Neutrophil (primary cell): ENCODE measurements around the gene GATA5.

Source experiments
- H3K27ac ChIP-seq: fragments of 200-600 bp; sonication (generic); 2 replicates; pipeline ENCODE4 v1.5.1; 2016; ENCODE audit warnings: mild to moderate bottlenecking, moderate library complexity
- H3K27me3 ChIP-seq: fragments of 200-600 bp; sonication (generic); 2 replicates; pipeline ENCODE4 v1.6.0; 2016; ENCODE audit warnings: mild to moderate bottlenecking
- H3K36me3 ChIP-seq: fragments of 200-600 bp; sonication (generic); 2 replicates; pipeline ENCODE4 v1.5.1; 2017
- H3K4me1 ChIP-seq, 2 experiments: fragments of 200-600 bp in 1 of 2; sonication (generic) in 1 of 2; 1 replicate in 1 of 2; 2 replicates in 1 of 2; pipeline versions ENCODE4 v1.5.1 to v1.6.1; 2013 to 2016; ENCODE audit warnings: low read depth in 1 of 2, low read length in 1 of 2, mild to moderate bottlenecking in 1 of 2, moderate library complexity in 1 of 2; ENCODE audit not compliant: control insufficient read depth in 1 of 2, insufficient read depth in 1 of 2
- H3K4me3 ChIP-seq, 2 experiments: fragments of 200-600 bp in 1 of 2; sonication (generic) in 1 of 2; 1 replicate in 1 of 2; 2 replicates in 1 of 2; pipeline ENCODE4 v1.5.1; 2013 to 2016; ENCODE audit warnings: low read depth in 1 of 2, low read length in 1 of 2, mild to moderate bottlenecking in 1 of 2, moderate library complexity in 1 of 2
- H3K9me3 ChIP-seq: fragments of 200-600 bp; sonication (generic); 2 replicates; pipeline ENCODE4 v1.5.1; 2016
- CTCF ChIP-seq: fragments of 200-600 bp; sonication (generic); IDR thresholded peaks from 2 replicates; pipeline ENCODE4 v1.5.1; 2016; ENCODE audit warnings: antibody characterized with exemption

GATA5 gene

DNA sequence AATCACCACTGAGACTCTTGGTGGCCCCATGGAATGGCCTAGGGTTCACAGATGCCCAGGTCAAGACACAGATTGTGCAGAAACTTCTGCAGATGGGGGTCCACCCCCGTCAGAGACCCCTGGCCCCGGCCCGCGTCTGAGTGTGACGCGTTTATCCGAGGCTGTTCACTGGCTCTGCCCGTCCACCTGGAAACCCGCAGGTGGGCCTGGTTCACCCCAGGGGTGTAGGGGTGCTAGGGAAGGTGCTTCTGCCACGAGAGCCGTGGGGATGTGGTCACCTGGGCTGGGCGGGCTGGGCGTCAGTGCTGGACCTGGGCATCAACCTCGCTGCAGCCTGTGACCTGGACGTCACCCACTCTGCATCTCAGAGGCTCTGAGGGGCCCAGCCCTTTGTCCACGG lies 39.5 kb upstream of the GATA5 start:
- Histone ChIP-seq H3K27me3 (peaks cover 40% of the 10 kb centered on the region), H3K27ac (no peak overlapping the region)
- no peak for TF ChIP-seq CTCF

DNA sequence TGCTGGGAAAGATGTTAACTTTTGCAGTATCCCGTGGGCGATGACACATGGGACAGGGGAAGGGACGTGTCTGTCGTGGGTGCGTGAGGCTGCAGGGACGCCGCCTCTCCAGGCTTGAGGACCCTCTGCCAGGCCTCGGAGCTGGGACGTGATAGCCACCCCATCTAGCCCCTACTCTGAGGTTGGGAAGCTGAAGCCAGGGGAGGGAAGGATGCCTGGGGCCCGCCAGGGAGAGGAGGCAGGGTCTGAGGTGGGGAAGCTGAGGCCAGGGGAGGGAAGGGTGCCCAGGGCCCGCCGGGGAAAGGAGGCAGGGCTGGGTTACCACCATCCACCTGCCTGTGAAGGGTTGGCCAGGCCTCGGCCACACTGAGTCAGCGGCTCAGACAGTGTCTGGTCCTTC lies 38.2 kb upstream of the GATA5 start:
- Histone ChIP-seq H3K4me1 (no peaks in the 10 kb centered on the region), H3K4me3 (no peak overlapping the region), H3K27me3 (peaks cover 40% of the 10 kb centered on the region), H3K9me3 (no peaks in the 10 kb centered on the region), H3K27ac (no peak overlapping the region), H3K36me3 (no peaks in the 10 kb centered on the region)
- no peak for TF ChIP-seq CTCF

More for the DNA sequence above, 39.5 kb upstream of the GATA5 start:
- H3K4me1 ChIP-seq, result no peaks in the 10 kb centered on the region
- H3K9me3 ChIP-seq, result no peaks in the 10 kb centered on the region
- no peaks in the 10 kb centered on the region for H3K36me3 ChIP-seq
- H3K4me3 ChIP-seq, result no peak overlapping the region

DNA sequence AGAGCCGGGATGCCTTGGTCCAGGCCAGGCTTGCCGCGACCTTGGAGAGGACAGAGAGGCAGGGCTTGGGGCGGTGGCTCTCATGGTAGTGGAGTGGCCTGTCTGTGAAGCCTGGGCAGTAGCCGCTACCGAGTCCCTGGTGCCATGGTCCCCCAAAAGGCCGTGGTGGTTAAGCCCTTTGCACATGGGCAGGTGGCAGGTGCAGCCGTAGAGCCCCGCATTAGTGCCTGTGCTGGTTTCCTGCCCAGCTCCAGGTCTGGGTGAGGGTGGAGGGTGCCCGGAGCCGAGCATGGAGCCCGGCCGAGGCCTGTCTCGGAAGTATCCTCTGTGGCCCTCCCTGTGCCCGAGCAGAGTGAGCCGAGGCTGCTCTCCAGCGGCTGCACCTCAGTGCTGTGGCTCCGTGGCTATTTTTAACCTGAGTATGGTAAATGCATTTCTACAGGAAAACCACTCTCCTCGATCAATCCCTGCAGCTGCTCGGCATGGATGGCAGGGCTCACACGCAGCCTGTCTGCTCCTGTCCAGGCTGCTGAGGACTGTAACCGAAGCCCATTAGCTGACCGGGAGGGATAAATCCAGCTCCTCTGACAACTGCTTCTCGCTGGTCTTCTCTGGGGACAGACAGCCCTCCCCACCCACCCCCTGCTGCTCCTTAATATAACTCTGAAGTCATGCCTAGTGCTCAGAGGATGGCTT lies 36.3 kb upstream of the GATA5 start:
- TF ChIP-seq CTCF, result no peak

DNA sequence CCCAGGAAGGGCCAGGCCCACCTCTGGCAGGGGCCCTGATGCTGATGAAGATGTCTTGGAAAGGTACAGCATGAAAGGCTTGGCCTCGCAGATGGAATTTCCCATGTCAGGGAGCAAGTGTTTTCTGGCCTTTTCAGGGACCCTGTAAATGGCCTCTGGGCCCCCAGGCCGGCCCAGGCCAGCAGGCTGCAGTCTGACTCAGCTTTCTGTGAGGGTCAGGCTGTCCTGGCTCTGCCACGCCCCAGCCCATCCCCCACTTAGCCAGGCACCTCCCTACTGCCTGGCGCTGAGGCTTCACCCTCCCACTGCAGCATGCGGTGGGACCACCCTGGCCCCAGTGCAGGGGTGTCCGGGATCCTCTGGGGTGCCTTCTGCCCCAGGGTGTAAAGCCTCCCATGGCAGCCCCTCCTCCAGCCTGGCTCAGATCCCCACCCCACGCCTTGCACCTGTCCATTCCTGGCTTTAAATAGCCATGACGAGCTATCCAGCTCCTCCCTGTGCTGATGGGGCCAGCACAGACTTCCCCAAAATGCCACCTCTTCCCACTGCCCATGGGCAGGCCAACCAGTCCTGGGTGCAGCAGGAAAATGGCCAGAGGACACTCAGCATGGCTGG lies 35.6 kb upstream of the GATA5 start:
- no peak for TF ChIP-seq CTCF
- Histone ChIP-seq H3K4me1 (no peaks in the 10 kb centered on the region), H3K27me3 (peaks cover 40% of the 10 kb centered on the region), H3K9me3 (no peaks in the 10 kb centered on the region), H3K36me3 (no peaks in the 10 kb centered on the region), H3K27ac (no peak overlapping the region), H3K4me3 (no peak overlapping the region)

More for the DNA sequence above, 36.3 kb upstream of the GATA5 start:
- H3K4me3 ChIP-seq, result no peak overlapping the region
- H3K36me3 ChIP-seq, result no peaks in the 10 kb centered on the region
- peaks cover 40% of the 10 kb centered on the region for H3K27me3 ChIP-seq
- no peak overlapping the region for H3K27ac ChIP-seq
- no peaks in the 10 kb centered on the region for H3K4me1 ChIP-seq
- H3K9me3 ChIP-seq, result no peaks in the 10 kb centered on the region

DNA sequence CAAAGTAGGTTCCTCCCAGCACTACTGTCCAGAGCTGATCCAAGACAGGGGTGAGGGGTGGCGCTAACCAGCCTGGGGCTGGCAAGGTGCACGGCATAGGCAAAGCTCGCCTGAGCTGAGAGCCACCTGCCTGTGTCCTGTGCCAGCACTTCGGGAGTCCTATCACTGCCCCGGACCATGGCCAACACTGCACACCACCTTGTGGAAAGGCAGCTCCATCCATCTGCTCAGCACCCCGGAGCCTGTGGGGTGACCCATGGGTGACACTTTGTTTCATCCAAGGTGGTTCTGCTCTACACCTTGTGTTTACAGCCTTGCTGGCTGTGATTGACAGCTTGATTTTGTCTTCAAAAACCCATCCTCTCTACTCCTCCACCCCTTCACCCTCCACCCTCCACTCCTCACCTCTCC lies 32.9 kb upstream of the GATA5 start:
- H3K9me3 ChIP-seq, result no peaks in the 10 kb centered on the region

More for the DNA sequence above, 32.9 kb upstream of the GATA5 start:
- no peak for TF ChIP-seq CTCF
- no peaks in the 10 kb centered on the region for H3K36me3 ChIP-seq
- H3K4me1 ChIP-seq, result no peaks in the 10 kb centered on the region
- H3K27ac ChIP-seq, result no peak overlapping the region
- peaks cover 26% of the 10 kb centered on the region for H3K27me3 ChIP-seq
- H3K4me3 ChIP-seq, result no peak overlapping the region
